Upper lobe of right lung (tissue), 1 donor: Measurements from ENCODE around the gene LDB2. TPM values are rescaled to one million over a fixed set of nuclear protein-coding genes. Genes with fewer than 3 reads are reported as not detected.

Experiments used
- ATAC-seq: fragments of 200-7000 bp; cut with Tn5 transposase; one replicate; pipeline ENCODE4 v1.9.1; 2020; ENCODE audit warnings: mild to moderate bottlenecking, moderate library complexity
- DNase-seq: peaks from one replicate; pipeline ENCODE4 v3.0.0-alpha.2; 2020
- H3K27ac ChIP-seq: fragments of 200-600 bp; one replicate; pipeline ENCODE4 v1.8.0; 2022
- H3K27me3 ChIP-seq: fragments of 200-600 bp; one replicate; pipeline ENCODE4 v1.8.0; 2022; ENCODE audit warnings: mild to moderate bottlenecking
- H3K36me3 ChIP-seq: fragments of 200-600 bp; one replicate; pipeline ENCODE4 v1.8.0; 2022
- H3K4me1 ChIP-seq: fragments of 200-600 bp; one replicate; pipeline ENCODE4 v1.8.0; 2022
- H3K4me3 ChIP-seq: fragments of 200-600 bp; one replicate; pipeline ENCODE4 v1.8.0; 2022; ENCODE audit warnings: mild to moderate bottlenecking
- H3K9me3 ChIP-seq: fragments of 200-600 bp; one replicate; pipeline ENCODE4 v1.8.0; 2022
- CTCF ChIP-seq: fragments of 200-600 bp; IDR thresholded peaks from one replicate; pipeline ENCODE4 v1.8.0; 2022; ENCODE audit warnings: antibody characterized with exemption
- intact Hi-C: fragments of 100-400 bp; cut with DNase I; formaldehyde crosslinking; loops from one replicate; pipeline ENCODE4 v1.11.0; 2022
- total RNA-seq: library from RNA; stranded (reverse); fragmentation: NEBNext Ultra II Directional; extraction: Animal tissue kit (Norgen Biotek cat#: 25700); gene quantifications from one replicate; pipeline ENCODE4 v1.2.1, GENCODE V29; 2021
- donor health status: DM: no; HTN: yes; CAD: no; lungs with severe emphysema.

Gene LDB2
- total RNA-seq, 1 donor from 2014 or later = 139 TPM

DNA sequence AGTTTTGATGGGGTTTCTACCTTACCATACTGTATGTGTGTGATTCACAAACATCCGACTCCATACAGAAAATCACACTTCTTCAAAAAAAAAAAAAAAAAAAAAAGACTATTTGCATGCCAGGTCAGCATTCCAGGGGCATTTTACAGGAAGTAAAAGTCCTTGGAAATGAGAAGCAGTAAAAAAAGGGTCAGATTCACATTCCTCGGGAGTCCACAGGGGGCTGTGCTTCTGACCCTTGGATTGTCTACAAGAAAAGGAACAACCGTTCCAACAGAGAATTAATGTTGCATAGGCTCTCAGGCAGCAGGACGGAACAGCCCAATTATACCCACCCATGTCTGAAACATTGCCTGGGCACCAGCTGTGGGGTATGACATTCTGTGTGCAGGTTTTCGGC, 290.3 kb downstream of the LDB2 start:
- Histone ChIP-seq H3K36me3 (no peaks in the 10 kb centered on the region), H3K27me3 (no peaks in the 10 kb centered on the region), H3K4me3 (no peak overlapping the region), H3K4me1 (peaks cover 2% of the 10 kb centered on the region), H3K27ac (no peak overlapping the region), H3K9me3 (no peaks in the 10 kb centered on the region)
- no peak for ATAC-seq
- no peak for DNase-seq
- intact Hi-C loops = no loop called here
- TF ChIP-seq CTCF = no peak

- DNase-seq (no peak), ATAC-seq (no peak)
- Histone ChIP-seq H3K36me3 (no peaks in the 10 kb centered on the region), H3K9me3 (no peaks in the 10 kb centered on the region), H3K27me3 (no peaks in the 10 kb centered on the region), H3K4me1 (peaks cover 2% of the 10 kb centered on the region), H3K4me3 (no peak overlapping the region), H3K27ac (no peak overlapping the region)
- intact Hi-C loops = no loop called here
- TF ChIP-seq CTCF = no peak
Measured at GRCh38 chr4:16607241-16608066, 291.0 kb downstream of the LDB2 start.

GRCh38 chr4:16606691-16607090, 291.8 kb downstream of the LDB2 start:
- intact Hi-C loops = no loop called here
- TF ChIP-seq CTCF = no peak
- no peak overlapping the region for H3K27ac ChIP-seq

DNA sequence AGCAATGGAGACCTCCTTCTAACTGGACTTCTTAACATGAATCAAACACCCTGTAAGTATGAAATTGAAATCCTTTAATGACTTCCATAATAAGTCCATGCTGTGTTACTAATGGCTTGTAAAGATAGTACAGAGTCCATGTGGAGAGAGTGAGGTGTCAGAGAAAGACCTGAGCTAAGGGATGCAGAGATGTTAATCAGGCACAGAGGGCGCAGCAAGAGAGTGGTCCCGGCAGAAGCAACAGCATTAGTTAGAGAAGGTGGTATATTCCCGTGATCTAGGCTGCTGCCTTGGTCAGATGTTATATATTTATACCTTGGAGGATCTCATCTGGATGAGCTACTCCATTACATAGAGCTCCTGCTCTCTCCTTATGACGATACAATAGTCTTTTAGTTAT, 295.3 kb downstream of the LDB2 start:
- intact Hi-C loops = no loop called here
- TF ChIP-seq CTCF = no peak
- no peak for DNase-seq
- Histone ChIP-seq H3K4me3 (no peak overlapping the region), H3K27ac (no peak overlapping the region), H3K36me3 (no peaks in the 10 kb centered on the region), H3K9me3 (no peaks in the 10 kb centered on the region), H3K27me3 (no peaks in the 10 kb centered on the region), H3K4me1 (peaks cover 6% of the 10 kb centered on the region)
- no peak for ATAC-seq

More at GRCh38 chr4:16606691-16607090, 291.8 kb downstream of the LDB2 start:
- no peaks in the 10 kb centered on the region for H3K36me3 ChIP-seq
- peaks cover 2% of the 10 kb centered on the region for H3K4me1 ChIP-seq
- H3K9me3 ChIP-seq = no peaks in the 10 kb centered on the region
- no peak for DNase-seq
- H3K4me3 ChIP-seq = no peak overlapping the region
- no peaks in the 10 kb centered on the region for H3K27me3 ChIP-seq
- no peak for ATAC-seq

DNA sequence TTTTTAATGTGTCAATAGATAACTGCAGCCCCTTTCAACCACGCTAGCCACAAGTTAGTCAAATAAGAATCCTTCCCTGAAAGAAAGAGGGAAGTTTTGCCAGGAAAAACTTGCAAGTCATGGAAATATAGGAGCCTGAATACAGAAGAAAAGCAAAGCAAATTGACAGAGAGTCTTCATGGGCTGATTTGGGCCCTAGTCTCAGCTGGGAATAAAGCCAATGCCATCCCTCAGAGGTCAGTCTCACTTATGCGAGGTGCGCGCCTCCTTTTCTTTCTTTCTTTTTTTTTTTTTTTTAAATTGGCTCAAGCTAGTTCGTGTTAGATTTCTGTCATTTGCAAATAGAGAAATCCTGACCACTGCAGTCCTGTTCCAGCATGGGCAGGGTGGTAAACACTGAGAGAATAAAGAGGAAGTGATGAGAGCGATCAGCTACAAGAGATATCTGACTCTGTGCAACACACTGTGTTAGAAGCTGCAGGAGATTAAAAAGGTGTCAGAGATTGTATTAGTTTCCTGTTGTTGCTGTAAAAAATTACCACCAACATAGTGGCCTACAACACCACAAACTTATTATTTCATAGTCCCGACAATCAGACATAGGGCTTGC, 299.7 kb downstream of the LDB2 start:
- Histone ChIP-seq H3K9me3 (no peaks in the 10 kb centered on the region), H3K27me3 (no peaks in the 10 kb centered on the region), H3K27ac (no peak overlapping the region), H3K36me3 (no peaks in the 10 kb centered on the region), H3K4me3 (no peak overlapping the region), H3K4me1 (peaks cover 4% of the 10 kb centered on the region)
- ATAC-seq = no peak
- intact Hi-C loops = no loop called here
- no peak for TF ChIP-seq CTCF
- no peak for DNase-seq
